ENCODE measurements around the gene B3GALT6.

- TF ChIP-seq CTCF (IDR thresholded peaks at IDR 0.05; ENCODE audit: poor library complexity) (no peak), EZH2 (IDR thresholded peaks at IDR 0.05; ENCODE audit: borderline replicate concordance) (no peak), EZH2phosphoT487 (IDR thresholded peaks at IDR 0.05; ENCODE audit: low read depth, severe bottlenecking, unreplicated experiment) (no peak)
Measured at GRCh38 chr1:1208713-1209433, 23.2 kb upstream of the B3GALT6 start.

Data from hepatocyte (in vitro differentiated cells).